Mucosa of stomach (tissue), 1 donor: ENCODE measurements around the gene SMAD2.
"Not testable (repeated sequence)": the region's sequence is repeated elsewhere in the genome, so short reads cannot be mapped to it uniquely, and the experiment has no call there.

Experiments
- H3K27me3 ChIP-seq: one replicate; pipeline ENCODE4 v1.7.0; 2013; ENCODE audit warnings: mild to moderate bottlenecking, low read length; ENCODE audit not compliant: control insufficient read depth, insufficient read depth
- H3K36me3 ChIP-seq: one replicate; pipeline ENCODE4 v1.7.0; 2013; ENCODE audit warnings: low read length; ENCODE audit not compliant: control insufficient read depth, insufficient read depth
- H3K4me1 ChIP-seq: one replicate; pipeline ENCODE4 v1.7.0; 2013; ENCODE audit warnings: mild to moderate bottlenecking, low read length; ENCODE audit not compliant: control insufficient read depth, insufficient read depth
- H3K4me3 ChIP-seq: one replicate; pipeline ENCODE4 v1.7.0; 2013; ENCODE audit warnings: low read length
- H3K9ac ChIP-seq: one replicate; pipeline ENCODE4 v1.7.0; 2013; ENCODE audit warnings: mild to moderate bottlenecking, low read length, moderate library complexity
- H3K9me3 ChIP-seq: one replicate; pipeline ENCODE4 v1.7.0; 2013; ENCODE audit warnings: mild to moderate bottlenecking, low read length, moderate library complexity; ENCODE audit not compliant: control insufficient read depth
- donor health status: Pancreatic carcinoma.

The SMAD2 gene

GRCh38 chr18:47930199-47930930 is at the start of gene SMAD2:
SMAD2 (minus strand) TSS chr18:47930659; CDS start chr18:47896756, 33,903 bp downstream.
- Histone ChIP-seq H3K4me1 (peaks cover 31% of the 10 kb centered on the region), H3K27me3 (no peaks in the 10 kb centered on the region), H3K36me3 (no peaks in the 10 kb centered on the region), H3K4me3 (peak within 1 kb of the TSS; percentile 64), H3K9ac (peak within 1 kb of the TSS; percentile 85), H3K9me3 (no peaks in the 10 kb centered on the region)

DNA sequence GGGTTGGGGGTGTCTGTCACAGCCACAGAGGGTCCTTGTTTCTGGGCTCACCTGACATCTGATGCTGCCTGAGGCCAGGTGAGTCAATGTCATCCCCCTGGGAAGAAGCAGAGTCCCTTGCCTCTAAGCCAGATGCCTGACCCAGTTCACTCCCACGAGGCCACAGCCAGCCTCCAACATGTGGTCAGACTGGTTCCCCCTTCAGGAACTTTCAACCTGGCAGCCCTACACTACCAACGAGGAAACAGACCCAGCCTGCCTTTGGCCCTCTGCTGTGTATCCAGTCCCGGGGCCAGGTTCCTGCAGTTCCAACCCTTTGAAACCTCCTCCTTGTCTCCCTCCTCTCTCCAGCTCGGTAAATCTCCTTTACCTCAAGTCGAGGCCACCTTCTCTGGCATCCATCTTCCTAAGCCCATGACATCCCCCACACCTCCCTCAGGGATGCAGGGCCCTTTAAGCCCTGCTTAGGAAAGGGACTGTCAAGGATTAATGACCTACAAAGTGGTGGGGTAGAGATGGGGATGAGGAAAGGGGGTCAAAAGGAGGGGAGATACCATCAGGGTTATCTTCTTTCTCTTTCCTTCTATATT is 49.2 kb upstream of the SMAD2 start:
- H3K9ac ChIP-seq, result no peak overlapping the region
- no peaks in the 10 kb centered on the region for H3K36me3 ChIP-seq
- no peaks in the 10 kb centered on the region for H3K4me1 ChIP-seq
- no peaks in the 10 kb centered on the region for H3K9me3 ChIP-seq
- H3K27me3 ChIP-seq, result no peaks in the 10 kb centered on the region
- H3K4me3 ChIP-seq, result no peak overlapping the region

DNA sequence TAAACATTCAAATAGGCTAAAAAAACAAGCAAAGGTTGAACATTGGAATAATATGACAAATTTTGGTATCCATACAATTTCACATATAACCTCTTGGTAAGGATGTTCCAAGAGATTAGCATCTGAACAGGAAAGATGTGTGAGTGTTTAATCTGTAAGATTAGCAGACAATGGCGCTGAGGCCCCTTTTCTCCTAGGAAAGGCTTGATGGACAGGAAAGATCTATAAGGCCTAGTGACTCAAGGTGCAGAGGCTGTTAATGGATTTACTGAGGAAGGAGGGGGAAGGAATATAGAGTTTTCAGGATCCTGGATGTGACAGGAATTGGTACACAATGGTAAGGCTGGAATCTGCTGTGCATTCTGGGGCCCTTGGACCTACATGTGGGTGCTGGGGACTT is 48.1 kb upstream of the SMAD2 start:
- no peak overlapping the region for H3K4me3 ChIP-seq
- no peaks in the 10 kb centered on the region for H3K9me3 ChIP-seq
- no peaks in the 10 kb centered on the region for H3K36me3 ChIP-seq
- no peaks in the 10 kb centered on the region for H3K4me1 ChIP-seq
- no peaks in the 10 kb centered on the region for H3K27me3 ChIP-seq
- H3K9ac ChIP-seq, result no peak overlapping the region

DNA sequence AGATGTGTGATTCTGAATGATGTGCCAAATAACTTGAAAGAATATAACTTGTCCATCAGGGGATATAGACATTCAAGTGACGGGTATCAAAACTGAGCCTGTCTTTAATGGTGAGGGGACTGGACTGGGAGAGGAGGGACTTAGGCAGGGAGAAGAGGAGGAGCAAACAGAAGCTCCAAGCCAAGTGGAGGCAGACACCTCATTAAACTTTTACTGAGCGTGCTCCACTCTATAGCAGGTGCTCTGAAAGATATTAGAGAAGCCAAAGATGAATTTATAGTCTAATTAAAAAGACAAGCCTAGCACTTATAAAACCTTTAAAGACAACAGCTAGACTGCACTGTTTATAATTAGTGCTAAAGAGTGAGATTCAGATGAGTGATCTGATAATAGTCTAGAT is 47.7 kb upstream of the SMAD2 start:
- no peak overlapping the region for H3K4me3 ChIP-seq
- H3K27me3 ChIP-seq, result no peaks in the 10 kb centered on the region
- H3K4me1 ChIP-seq, result no peaks in the 10 kb centered on the region
- H3K9me3 ChIP-seq, result no peaks in the 10 kb centered on the region
- H3K36me3 ChIP-seq, result no peaks in the 10 kb centered on the region
- H3K9ac ChIP-seq, result no peak overlapping the region

DNA sequence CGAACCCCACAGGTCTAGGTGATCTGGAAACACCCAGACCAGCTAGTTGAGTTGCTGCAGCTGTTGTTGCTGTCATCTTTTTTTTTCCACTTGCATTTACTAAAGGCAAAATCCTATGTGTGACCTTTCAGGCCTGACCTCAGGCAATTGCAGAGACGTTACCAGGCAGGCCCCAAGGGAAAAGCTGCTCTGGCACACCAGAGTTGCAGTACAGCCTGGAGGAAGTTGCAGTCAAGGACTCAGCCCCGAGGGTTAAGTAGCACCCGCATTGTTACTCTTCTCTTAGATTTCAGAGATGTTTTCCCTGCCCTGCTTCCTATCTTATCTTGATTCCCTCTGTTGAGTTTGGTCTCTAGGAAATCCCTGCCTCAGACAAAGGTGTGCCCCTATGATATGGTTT is 45.2 kb upstream of the SMAD2 start:
- no peaks in the 10 kb centered on the region for H3K36me3 ChIP-seq
- no peak overlapping the region for H3K9ac ChIP-seq
- H3K27me3 ChIP-seq, result no peaks in the 10 kb centered on the region
- no peak overlapping the region for H3K4me3 ChIP-seq
- no peaks in the 10 kb centered on the region for H3K9me3 ChIP-seq
- H3K4me1 ChIP-seq, result no peaks in the 10 kb centered on the region

DNA sequence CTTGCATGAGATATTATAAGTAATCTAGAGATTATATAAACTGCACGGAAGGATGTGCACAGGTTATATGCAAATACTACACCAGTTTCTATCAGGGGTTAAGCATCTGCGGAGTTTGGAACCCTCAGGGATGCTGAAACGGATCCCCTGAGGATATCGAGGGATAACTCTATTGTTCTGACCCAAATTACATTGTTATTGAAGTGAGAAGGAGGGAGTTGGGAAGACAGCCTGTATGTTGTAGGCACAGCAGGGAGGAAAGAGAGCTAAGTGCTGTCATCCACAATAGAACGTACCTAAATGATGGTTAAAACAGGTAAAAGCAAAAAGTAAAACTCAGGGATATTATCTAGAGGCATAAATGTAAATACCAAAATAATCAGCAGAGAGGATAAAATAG is 44.6 kb upstream of the SMAD2 start:
- H3K4me1 ChIP-seq, result no peaks in the 10 kb centered on the region
- H3K4me3 ChIP-seq, result no peak overlapping the region
- H3K9me3 ChIP-seq, result no peaks in the 10 kb centered on the region
- no peak overlapping the region for H3K9ac ChIP-seq
- H3K27me3 ChIP-seq, result no peaks in the 10 kb centered on the region
- H3K36me3 ChIP-seq, result no peaks in the 10 kb centered on the region

DNA sequence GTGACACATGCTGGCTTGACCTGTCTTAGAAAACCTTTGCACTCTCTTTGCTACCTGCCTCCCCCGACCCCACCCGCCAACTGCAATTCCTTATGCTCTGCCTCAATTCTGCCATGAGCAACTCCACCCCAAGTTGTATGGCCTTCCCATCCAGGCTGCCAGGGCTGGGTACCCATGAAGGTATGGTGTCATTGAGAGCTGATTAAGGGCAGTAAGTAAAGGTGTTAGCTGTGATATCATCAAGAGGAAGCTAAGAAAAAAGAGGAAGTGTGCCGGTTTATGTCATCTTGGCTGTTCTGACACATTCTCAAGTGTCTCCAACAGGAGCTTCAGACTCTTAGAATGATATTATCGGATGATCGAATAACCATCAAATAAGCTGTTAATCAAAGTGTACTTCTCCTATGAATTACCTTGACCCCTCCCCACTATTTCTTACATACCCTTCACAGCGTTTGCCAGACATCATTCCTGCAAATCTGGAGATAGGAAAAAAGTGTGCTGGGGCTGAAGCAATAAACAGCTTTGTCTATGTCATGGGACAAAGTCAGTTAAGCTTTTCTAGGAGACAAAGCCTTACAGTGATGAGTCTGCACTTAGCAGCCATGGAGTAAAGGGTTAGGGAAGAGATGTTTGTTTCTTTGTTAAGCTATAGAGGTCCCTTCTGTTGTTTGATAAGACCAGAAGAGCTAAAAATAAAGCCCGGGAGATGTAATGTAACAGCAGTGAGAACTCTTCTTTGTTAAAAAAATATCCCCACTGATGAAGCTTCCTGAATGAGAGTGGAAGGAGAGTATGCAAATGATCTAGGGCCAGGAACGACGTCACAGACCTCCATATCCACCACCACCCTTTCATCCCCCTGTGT is 40.4 kb upstream of the SMAD2 start:
- Histone ChIP-seq H3K36me3 (no peaks in the 10 kb centered on the region), H3K4me3 (no peak overlapping the region), H3K4me1 (peaks cover 10% of the 10 kb centered on the region), H3K27me3 (no peaks in the 10 kb centered on the region), H3K9ac (no peak overlapping the region), H3K9me3 (no peaks in the 10 kb centered on the region)

DNA sequence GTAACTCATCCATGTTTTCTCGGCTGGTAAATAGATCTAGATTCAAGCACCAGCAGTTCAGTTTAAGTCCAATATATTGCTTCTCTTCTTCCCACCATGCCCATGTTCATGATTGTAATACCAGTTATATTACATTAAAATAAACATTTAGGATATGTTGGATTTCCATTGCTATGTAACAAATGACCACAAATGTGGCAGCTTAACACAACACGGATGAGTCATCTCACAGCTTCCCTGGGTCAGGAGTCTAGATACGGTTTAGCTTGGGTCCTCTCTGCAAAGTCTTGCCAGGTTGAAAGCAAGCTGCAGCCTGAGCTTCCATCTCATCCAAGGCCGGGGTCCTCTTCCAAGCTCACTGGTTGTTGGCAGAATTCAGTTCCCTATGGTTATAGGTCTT is 39.4 kb upstream of the SMAD2 start:
- Histone ChIP-seq H3K9me3 (no peaks in the 10 kb centered on the region), H3K36me3 (no peaks in the 10 kb centered on the region), H3K4me3 (no peak overlapping the region), H3K27me3 (no peaks in the 10 kb centered on the region), H3K4me1 (peaks cover 10% of the 10 kb centered on the region), H3K9ac (no peak overlapping the region)

- Histone ChIP-seq H3K36me3 (no peaks in the 10 kb centered on the region), H3K9me3 (no peaks in the 10 kb centered on the region), H3K27me3 (no peaks in the 10 kb centered on the region), H3K9ac (no peak overlapping the region), H3K4me3 (no peak overlapping the region), H3K4me1 (peaks cover 10% of the 10 kb centered on the region)
Observed at GRCh38 chr18:47968721-47969120, 38.3 kb upstream of the SMAD2 start.

- no peaks in the 10 kb centered on the region for H3K27me3 ChIP-seq
- H3K4me3 ChIP-seq, result no peak overlapping the region
- no peak overlapping the region for H3K9ac ChIP-seq
Observed at GRCh38 chr18:47968006-47968676, 37.7 kb upstream of the SMAD2 start.

GRCh38 chr18:47964053-47964452 is 33.6 kb upstream of the SMAD2 start:
- H3K27me3 ChIP-seq, result no peaks in the 10 kb centered on the region
- no peaks in the 10 kb centered on the region for H3K36me3 ChIP-seq
- H3K9me3 ChIP-seq, result no peaks in the 10 kb centered on the region
- no peak overlapping the region for H3K4me3 ChIP-seq
- H3K9ac ChIP-seq, result no peak overlapping the region
- peaks cover 10% of the 10 kb centered on the region for H3K4me1 ChIP-seq

More at GRCh38 chr18:47968006-47968676, 37.7 kb upstream of the SMAD2 start:
- no peaks in the 10 kb centered on the region for H3K9me3 ChIP-seq
- H3K4me1 ChIP-seq, result peaks cover 10% of the 10 kb centered on the region
- H3K36me3 ChIP-seq, result no peaks in the 10 kb centered on the region

- not testable (repeated sequence) for H3K9me3 ChIP-seq, H3K4me1 ChIP-seq, H3K9ac ChIP-seq
Observed at GRCh38 chr18:47961003-47961402, 30.5 kb upstream of the SMAD2 start.

More at GRCh38 chr18:47961003-47961402, 30.5 kb upstream of the SMAD2 start:
- not testable (repeated sequence) for H3K27me3 ChIP-seq, H3K4me3 ChIP-seq, H3K36me3 ChIP-seq
